Hepatocyte (in vitro differentiated cells): ENCODE results near the gene TMC8. TPM values are rescaled to one million over a fixed set of nuclear protein-coding genes. Genes with fewer than 3 reads are reported as not detected.

Experiments used
- DNase-seq: peaks from one replicate; pipeline ENCODE4 v3.0.0-alpha.2; 2016; ENCODE audit warnings: low spot score
- H2AFZ ChIP-seq: fragments of 200-600 bp; sonication (generic); 2 replicates; pipeline ENCODE4 v1.6.0; 2016; ENCODE audit warnings: antibody characterized with exemption, mild to moderate bottlenecking
- H3K27ac ChIP-seq: fragments of 200-600 bp; sonication (generic); 2 replicates; pipeline ENCODE4 v1.5.1; 2016; ENCODE audit warnings: mild to moderate bottlenecking
- H3K27me3 ChIP-seq: fragments of 200-600 bp; sonication (generic); 2 replicates; pipeline ENCODE4 v1.6.1; 2016
- H3K36me3 ChIP-seq: fragments of 200-600 bp; sonication (generic); replicated peaks from 2 replicates; pipeline ENCODE4 v1.5.1; 2016; ENCODE audit warnings: low read depth; ENCODE audit not compliant: insufficient read depth
- H3K4me1 ChIP-seq: fragments of 200-600 bp; sonication (generic); 2 replicates; pipeline ENCODE4 v1.5.1; 2016; ENCODE audit warnings: mild to moderate bottlenecking, moderate library complexity; ENCODE audit not compliant: insufficient read depth
- H3K4me2 ChIP-seq: fragments of 200-600 bp; sonication (generic); 2 replicates; pipeline ENCODE4 v1.6.0; 2016
- H3K4me3 ChIP-seq: fragments of 200-600 bp; sonication (generic); 2 replicates; pipeline ENCODE4 v1.5.1; 2016; ENCODE audit warnings: mild to moderate bottlenecking
- H3K79me2 ChIP-seq: fragments of 200-600 bp; sonication (generic); 2 replicates; pipeline ENCODE4 v1.6.0; 2017; ENCODE audit warnings: mild to moderate bottlenecking
- H3K9me2 ChIP-seq: fragments of 200-600 bp; sonication (generic); replicated peaks from 2 replicates; pipeline ENCODE4 v1.6.0; 2017; ENCODE audit warnings: mild to moderate bottlenecking; ENCODE audit not compliant: insufficient read depth
- H3K9me3 ChIP-seq: fragments of 200-600 bp; sonication (generic); 2 replicates; pipeline ENCODE4 v1.5.1; 2016; ENCODE audit warnings: low read depth, mild to moderate bottlenecking
- H4K20me1 ChIP-seq: fragments of 200-600 bp; sonication (generic); 2 replicates; pipeline ENCODE4 v1.6.0; 2016; ENCODE audit warnings: mild to moderate bottlenecking; ENCODE audit not compliant: insufficient read depth, poor library complexity, severe bottlenecking
- EZH2 ChIP-seq: fragments of 200-600 bp; sonication (generic); IDR thresholded peaks from 2 replicates; pipeline ENCODE4 v1.6.1; 2016; ENCODE audit warnings: antibody characterized with exemption, mild to moderate bottlenecking, borderline replicate concordance
- EZH2phosphoT487 ChIP-seq: fragments of 200-600 bp; sonication (generic); IDR thresholded peaks from one replicate; pipeline ENCODE4 v1.6.1; 2018; ENCODE audit warnings: antibody characterized with exemption, mild to moderate bottlenecking, low read depth, moderate library complexity; ENCODE audit not compliant: unreplicated experiment, severe bottlenecking
- WGBS: methylation state at CpG from one replicate; pipeline ENCODE4 v1.1.6; 2016; ENCODE audit warnings: low lambda C conversion rate; ENCODE audit errors: missing lambda C conversion rate; 5-methylcytosine and 5-hydroxymethylcytosine counted together
- polyA plus RNA-seq: library from polyadenylated mRNA; unstranded; fragments of >200 nt; fragmentation: Nextera tagmentation; extraction: Ambion mirVana; gene quantifications from 2 replicates; pipeline ENCODE4 v1.2.1, GENCODE V29; 2016
- total RNA-seq: library from RNA; depleted of rRNA; stranded (reverse); fragments of >200 nt; gene quantifications from 2 replicates; pipeline ENCODE4 v1.2.3, GENCODE V29; 2014
- TF ChIP-seq, protein P1 (sequence below): fragments of 200-600 bp; sonication (generic); IDR thresholded peaks from 2 replicates; pipeline ENCODE4 v1.5.1; 2016; ENCODE audit warnings: antibody characterized with exemption, mild to moderate bottlenecking; ENCODE audit not compliant: poor library complexity

The TMC8 gene
- total and polyA plus RNA-seq, 2 experiments from 2014 or later: 0.07 to 1.2 TPM

DNA sequence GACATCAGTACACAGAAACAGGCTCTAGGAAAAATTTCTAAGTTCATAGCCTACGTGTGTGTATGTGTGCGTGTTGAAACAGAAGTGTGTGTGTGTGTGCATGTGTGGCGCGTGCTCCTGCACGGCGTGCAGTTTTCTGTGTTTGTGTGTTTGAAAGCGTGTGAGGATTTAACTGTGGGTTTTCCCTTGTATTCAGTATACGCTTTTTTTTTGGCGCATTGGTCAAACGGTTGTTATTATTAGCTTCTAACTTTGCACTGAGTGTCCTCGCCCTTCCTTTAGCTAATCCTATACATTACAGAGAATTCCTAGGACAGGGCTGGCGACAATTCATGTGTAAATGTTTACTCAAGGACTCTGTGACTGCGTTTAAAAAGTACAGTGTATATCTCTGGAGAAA is 25.0 kb upstream of the TMC8 start:
- Histone ChIP-seq H3K9me3 (no peaks in the 10 kb centered on the region), H2AFZ (no peak overlapping the region), H3K4me3 (no peak overlapping the region), H4K20me1 (no peaks in the 10 kb centered on the region), H3K27ac (peak overlapping the region; percentile 55), H3K27me3 (no peaks in the 10 kb centered on the region), H3K4me1 (peaks cover 17% of the 10 kb centered on the region), H3K4me2 (no peak overlapping the region), H3K79me2 (no peaks in the 10 kb centered on the region), H3K9me2 (no peaks in the 10 kb centered on the region), H3K36me3 (no peaks in the 10 kb centered on the region)
- TF ChIP-seq, protein P1, sequence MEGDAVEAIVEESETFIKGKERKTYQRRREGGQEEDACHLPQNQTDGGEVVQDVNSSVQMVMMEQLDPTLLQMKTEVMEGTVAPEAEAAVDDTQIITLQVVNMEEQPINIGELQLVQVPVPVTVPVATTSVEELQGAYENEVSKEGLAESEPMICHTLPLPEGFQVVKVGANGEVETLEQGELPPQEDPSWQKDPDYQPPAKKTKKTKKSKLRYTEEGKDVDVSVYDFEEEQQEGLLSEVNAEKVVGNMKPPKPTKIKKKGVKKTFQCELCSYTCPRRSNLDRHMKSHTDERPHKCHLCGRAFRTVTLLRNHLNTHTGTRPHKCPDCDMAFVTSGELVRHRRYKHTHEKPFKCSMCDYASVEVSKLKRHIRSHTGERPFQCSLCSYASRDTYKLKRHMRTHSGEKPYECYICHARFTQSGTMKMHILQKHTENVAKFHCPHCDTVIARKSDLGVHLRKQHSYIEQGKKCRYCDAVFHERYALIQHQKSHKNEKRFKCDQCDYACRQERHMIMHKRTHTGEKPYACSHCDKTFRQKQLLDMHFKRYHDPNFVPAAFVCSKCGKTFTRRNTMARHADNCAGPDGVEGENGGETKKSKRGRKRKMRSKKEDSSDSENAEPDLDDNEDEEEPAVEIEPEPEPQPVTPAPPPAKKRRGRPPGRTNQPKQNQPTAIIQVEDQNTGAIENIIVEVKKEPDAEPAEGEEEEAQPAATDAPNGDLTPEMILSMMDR: no peak
- TF ChIP-seq EZH2phosphoT487 (no peak), EZH2 (no peak)
- no peak for DNase-seq
- WGBS: 58% methylated on average over 12 of the region's 13 CpGs

DNA sequence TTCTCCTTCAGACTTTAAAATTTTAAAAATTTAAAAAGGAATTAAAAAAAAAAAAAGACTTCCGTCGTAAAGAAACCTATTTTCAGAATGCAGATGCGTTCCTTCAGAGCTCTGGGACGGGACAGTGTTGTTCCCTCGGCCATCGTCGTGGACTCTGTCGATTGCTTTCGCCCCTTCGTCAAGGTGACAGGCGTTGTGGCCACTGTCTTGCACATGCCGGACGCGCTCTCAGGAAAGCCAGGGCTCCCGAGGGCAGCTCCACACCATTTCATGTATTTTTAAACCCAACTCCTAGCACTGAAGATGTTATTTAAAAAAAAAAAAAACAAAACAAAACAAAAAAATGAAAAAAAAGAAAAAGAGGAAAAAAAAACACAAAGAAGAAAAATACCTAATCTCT is 24.4 kb upstream of the TMC8 start:
- DNase-seq: no peak
- 94% methylated on average over 15 of the region's 15 CpGs for WGBS
- no peak overlapping the region for H3K4me2 ChIP-seq

GRCh38 chr17:78107457-78107856 is 23.1 kb upstream of the TMC8 start:
- Histone ChIP-seq H4K20me1 (no peaks in the 10 kb centered on the region), H3K27ac (no peak overlapping the region), H3K4me3 (no peak overlapping the region), H3K36me3 (no peaks in the 10 kb centered on the region), H2AFZ (no peak overlapping the region), H3K27me3 (no peaks in the 10 kb centered on the region), H3K9me2 (no peaks in the 10 kb centered on the region), H3K4me1 (peaks cover 17% of the 10 kb centered on the region), H3K9me3 (no peaks in the 10 kb centered on the region), H3K79me2 (no peaks in the 10 kb centered on the region), H3K4me2 (no peak overlapping the region)
- DNase-seq: no peak
- TF ChIP-seq, protein P1: no peak
- TF ChIP-seq EZH2phosphoT487 (no peak), EZH2 (no peak)
- 85% methylated on average over 10 of the region's 10 CpGs for WGBS

More for the DNA sequence above, 24.4 kb upstream of the TMC8 start:
- Histone ChIP-seq H4K20me1 (no peaks in the 10 kb centered on the region), H3K9me3 (no peaks in the 10 kb centered on the region), H3K27ac (peak overlapping the region; percentile 55), H3K4me1 (peaks cover 17% of the 10 kb centered on the region), H3K79me2 (no peaks in the 10 kb centered on the region), H3K4me3 (no peak overlapping the region), H3K9me2 (no peaks in the 10 kb centered on the region), H2AFZ (no peak overlapping the region), H3K27me3 (no peaks in the 10 kb centered on the region), H3K36me3 (no peaks in the 10 kb centered on the region)
- TF ChIP-seq EZH2 (no peak), EZH2phosphoT487 (no peak)
- TF ChIP-seq, protein P1: no peak
